Retinal pigment epithelial cell (primary cell): ENCODE data around the gene UBA7.
"Not testable (repeated sequence)": the region's sequence is repeated elsewhere in the genome, so short reads cannot be mapped to it uniquely, and the experiment has no call there.

Experiments
- DNase-seq: peaks from one replicate; pipeline ENCODE4 v3.0.0-alpha.2; 2010; ENCODE audit warnings: low read depth
- H3K4me3 ChIP-seq: 2 replicates; pipeline ENCODE4 v1.5.1; 2011; ENCODE audit warnings: mild to moderate bottlenecking, low read length, control low read depth, moderate library complexity
- TF ChIP-seq, protein P1 (sequence below): conservative IDR thresholded peaks from 2 replicates; pipeline ENCODE4 v1.5.1; 2011; ENCODE audit warnings: low read depth, low read length, control low read depth, inconsistent platforms

The UBA7 gene

GRCh38 chr3:49842843-49843517, 29.2 kb upstream of the UBA7 start:
- DNase-seq = no peak
- TF ChIP-seq, protein P1, sequence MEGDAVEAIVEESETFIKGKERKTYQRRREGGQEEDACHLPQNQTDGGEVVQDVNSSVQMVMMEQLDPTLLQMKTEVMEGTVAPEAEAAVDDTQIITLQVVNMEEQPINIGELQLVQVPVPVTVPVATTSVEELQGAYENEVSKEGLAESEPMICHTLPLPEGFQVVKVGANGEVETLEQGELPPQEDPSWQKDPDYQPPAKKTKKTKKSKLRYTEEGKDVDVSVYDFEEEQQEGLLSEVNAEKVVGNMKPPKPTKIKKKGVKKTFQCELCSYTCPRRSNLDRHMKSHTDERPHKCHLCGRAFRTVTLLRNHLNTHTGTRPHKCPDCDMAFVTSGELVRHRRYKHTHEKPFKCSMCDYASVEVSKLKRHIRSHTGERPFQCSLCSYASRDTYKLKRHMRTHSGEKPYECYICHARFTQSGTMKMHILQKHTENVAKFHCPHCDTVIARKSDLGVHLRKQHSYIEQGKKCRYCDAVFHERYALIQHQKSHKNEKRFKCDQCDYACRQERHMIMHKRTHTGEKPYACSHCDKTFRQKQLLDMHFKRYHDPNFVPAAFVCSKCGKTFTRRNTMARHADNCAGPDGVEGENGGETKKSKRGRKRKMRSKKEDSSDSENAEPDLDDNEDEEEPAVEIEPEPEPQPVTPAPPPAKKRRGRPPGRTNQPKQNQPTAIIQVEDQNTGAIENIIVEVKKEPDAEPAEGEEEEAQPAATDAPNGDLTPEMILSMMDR = no peak
- no peak overlapping the region for H3K4me3 ChIP-seq

DNA sequence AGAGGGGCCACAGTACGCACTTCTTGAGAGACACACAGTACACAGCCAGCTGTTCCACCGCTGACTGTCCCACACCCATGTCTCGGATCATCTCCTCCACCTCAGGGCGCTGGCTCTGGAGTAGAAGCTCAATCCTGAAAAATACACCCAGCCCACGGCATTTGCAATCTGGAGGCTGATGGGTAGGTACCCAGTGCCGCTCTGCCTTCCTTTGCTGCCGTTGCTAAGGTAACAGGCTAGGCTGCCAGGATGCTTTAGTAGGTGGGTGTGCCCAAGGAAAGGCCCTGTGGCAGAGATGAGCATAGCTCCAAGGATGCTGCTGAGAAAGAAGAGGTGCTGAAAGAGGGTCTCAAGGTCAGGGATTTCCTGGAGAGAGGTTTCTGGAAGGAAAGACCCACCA, 28.1 kb upstream of the UBA7 start:
- TF ChIP-seq, protein P1 = no peak
- no peak overlapping the region for H3K4me3 ChIP-seq
- DNase-seq = no peak

DNA sequence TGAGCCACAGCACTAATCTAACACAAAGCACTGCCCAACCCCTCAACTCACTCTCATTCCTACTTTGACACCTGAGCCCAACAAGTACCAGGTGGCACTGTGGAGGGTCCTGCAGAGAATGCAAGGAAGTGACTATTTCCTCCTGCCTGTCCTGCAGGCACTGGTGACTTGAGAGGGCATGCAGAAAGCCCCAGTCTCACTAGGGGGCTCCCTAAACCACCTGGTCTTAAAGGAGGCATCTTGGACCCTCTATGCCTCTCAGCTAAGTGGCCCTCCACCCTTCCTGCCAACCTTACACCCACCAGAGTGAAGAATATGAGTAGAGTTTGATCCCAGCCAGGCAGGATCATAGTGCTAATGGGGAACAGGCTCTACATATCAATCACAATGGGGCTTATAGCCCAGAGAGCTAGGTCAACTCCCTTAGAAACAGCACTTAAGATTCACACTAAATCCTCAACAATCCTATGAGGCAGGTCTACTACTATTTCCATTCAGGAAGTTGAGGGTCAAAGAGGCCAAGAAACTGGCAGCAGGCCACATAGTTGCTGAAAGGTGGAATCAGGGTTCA, 27.5 kb upstream of the UBA7 start:
- no peak overlapping the region for H3K4me3 ChIP-seq
- DNase-seq = no peak
- TF ChIP-seq, protein P1 = peak; percentile 62

DNA sequence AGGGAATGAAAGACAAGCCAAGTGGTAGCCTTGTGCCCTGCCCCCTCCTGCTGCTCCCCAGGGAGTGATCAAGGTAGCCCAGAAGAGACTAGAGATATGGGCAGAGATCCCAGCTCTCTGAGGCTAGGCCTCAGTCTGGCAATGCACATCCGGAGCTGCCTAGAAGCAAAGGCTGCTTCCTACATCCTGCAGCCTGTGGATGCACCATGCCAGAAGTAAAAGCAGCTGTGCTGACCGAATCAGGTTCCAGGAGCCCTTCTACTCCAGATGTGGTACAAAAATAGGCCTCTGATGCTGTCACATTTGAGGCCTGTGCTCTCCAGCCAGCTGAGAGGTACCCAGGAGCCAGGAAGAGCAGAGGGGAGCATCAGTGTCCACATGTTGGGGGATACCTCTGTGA, 26.6 kb upstream of the UBA7 start:
- H3K4me3 ChIP-seq = no peak overlapping the region
- no peak for DNase-seq
- TF ChIP-seq, protein P1 = no peak

DNA sequence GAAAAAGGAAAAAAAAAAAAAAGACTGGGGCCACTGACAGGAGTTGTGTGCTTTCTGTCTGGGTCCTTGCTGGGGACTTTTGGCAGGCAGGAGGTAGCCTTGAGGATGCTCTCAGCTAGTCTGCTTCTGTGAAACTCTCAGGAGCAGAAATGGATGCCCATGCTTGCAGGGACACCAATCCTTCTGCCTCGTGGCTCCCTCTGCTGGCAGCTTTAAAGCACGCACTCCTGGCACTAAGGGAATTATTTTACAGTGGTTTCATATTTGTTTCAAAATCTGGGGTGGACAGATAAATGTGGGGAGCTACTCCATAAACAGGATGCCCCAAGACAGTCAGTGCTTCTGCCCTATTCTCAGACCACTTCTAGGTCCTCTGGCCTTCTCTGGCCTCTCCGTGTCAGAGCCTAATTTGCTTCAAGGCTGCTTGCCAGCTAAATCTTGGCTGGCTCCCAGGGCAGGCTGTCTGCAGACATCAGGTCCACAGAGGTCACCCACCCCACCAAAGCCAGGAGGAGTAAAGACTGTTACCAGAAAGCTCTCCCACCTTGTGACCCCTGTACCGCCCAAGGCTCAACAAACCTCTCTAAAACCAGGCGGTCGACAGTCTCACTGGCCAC, 25.5 kb upstream of the UBA7 start:
- H3K4me3 ChIP-seq = no peak overlapping the region
- peak; percentile 26 for DNase-seq
- TF ChIP-seq, protein P1 = peak; percentile 94

DNA sequence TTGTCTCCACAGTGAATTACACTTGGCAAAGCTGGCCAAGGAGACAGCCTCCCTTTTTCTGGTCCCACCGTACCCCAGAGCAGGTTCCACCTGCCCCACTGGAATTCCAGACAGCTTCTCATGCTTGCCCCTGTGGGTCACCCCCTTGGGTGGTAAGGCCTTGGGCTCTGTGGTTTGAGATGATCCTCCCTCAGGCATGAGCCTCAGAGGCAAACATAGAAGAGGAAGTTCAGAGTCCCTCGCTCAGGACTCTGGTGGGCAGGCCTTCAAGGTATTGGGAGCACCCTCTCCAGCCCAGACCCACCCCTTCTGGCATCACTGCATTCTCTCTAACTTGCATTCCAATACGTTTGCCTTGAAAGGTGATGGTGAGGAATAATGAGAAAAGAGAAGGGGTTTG, 17.6 kb upstream of the UBA7 start:
- TF ChIP-seq, protein P1 = no peak
- H3K4me3 ChIP-seq = no peak overlapping the region
- no peak for DNase-seq

GRCh38 chr3:49826016-49826415, 12.3 kb upstream of the UBA7 start:
- no peak for DNase-seq
- H3K4me3 ChIP-seq = no peak overlapping the region
- TF ChIP-seq, protein P1 = no peak

DNA sequence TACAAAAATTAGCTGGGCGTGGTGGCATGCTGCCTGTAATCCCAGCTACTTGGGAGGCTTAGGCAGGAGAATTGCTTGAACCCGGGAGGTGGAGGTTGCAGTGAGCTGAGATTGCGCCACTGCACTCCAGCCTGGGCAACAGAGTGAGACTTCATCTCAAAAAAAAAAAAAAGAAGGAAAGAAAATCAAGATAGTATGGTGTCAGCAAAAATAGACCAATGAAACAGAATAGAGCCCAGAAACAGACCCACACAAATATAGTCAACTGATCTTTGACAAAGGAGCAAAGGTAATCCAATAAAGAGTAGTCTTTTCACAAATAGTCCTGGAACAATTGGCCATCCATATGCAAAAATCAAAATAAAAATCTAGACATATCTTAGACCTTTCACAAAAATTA, 9.4 kb upstream of the UBA7 start:
- not testable (repeated sequence) for DNase-seq, H3K4me3 ChIP-seq
